Kidney epithelial cell (primary cell): ENCODE results near the gene LENG8. TPM values are rescaled to one million over a fixed set of nuclear protein-coding genes. Genes with fewer than 3 reads are reported as not detected.
"Not testable (repeated sequence)": the region's sequence is repeated elsewhere in the genome, so short reads cannot be mapped to it uniquely, and the experiment has no call there.

Source experiments
- DNase-seq: peaks from one replicate; pipeline ENCODE4 v3.0.0-alpha.2; 2010; ENCODE audit warnings: low read depth
- H3K27me3 ChIP-seq: 2 replicates; pipeline ENCODE4 v1.6.0; 2011; ENCODE audit warnings: low read length; ENCODE audit not compliant: control insufficient read depth, insufficient read depth
- H3K36me3 ChIP-seq: 2 replicates; pipeline ENCODE4 v1.5.1; 2011; ENCODE audit warnings: low read length; ENCODE audit not compliant: control insufficient read depth, insufficient read depth
- H3K4me3 ChIP-seq: 2 replicates; pipeline ENCODE4 v1.5.1; 2011; ENCODE audit warnings: low read depth, mild to moderate bottlenecking, control low read depth, low read length
- total RNA-seq: library from RNA; depleted of rRNA; stranded (reverse); fragments of >200 nt; gene quantifications from 2 replicates; pipeline ENCODE4 v1.2.3, GENCODE V29; 2015
- TF ChIP-seq, protein P1 (sequence below): IDR thresholded peaks from 2 replicates; pipeline ENCODE4 v1.5.1; 2011; ENCODE audit warnings: mild to moderate bottlenecking, moderate library complexity, low read length, control low read depth, inconsistent platforms; ENCODE audit not compliant: insufficient read depth, poor library complexity, severe bottlenecking

Gene LENG8
- total RNA-seq, 1 donor from 2014 or later, result 61.3 TPM

DNA sequence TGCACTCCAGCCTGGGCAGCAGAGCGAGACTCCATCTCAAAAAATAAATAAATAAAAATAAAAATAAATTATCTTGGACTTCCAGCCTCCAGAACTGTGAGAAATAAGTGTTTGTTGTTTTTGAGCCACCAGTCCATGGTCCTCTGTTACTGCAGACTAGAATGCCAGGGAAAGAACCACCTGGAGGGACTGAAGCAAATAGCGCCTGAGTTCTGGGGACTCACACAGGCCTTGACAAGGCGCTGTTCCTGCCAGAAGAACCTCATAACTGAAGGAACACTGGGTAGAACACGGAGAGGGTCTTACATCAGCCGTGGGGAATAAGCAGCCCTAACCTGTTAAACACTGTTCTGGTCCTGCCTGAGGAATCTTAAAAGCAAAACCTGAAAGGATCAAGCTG, 8.4 kb upstream of the LENG8 start:
- Histone ChIP-seq H3K27me3 (no peaks in the 10 kb centered on the region), H3K4me3 (no peak overlapping the region), H3K36me3 (no peaks in the 10 kb centered on the region)
- TF ChIP-seq, protein P1, sequence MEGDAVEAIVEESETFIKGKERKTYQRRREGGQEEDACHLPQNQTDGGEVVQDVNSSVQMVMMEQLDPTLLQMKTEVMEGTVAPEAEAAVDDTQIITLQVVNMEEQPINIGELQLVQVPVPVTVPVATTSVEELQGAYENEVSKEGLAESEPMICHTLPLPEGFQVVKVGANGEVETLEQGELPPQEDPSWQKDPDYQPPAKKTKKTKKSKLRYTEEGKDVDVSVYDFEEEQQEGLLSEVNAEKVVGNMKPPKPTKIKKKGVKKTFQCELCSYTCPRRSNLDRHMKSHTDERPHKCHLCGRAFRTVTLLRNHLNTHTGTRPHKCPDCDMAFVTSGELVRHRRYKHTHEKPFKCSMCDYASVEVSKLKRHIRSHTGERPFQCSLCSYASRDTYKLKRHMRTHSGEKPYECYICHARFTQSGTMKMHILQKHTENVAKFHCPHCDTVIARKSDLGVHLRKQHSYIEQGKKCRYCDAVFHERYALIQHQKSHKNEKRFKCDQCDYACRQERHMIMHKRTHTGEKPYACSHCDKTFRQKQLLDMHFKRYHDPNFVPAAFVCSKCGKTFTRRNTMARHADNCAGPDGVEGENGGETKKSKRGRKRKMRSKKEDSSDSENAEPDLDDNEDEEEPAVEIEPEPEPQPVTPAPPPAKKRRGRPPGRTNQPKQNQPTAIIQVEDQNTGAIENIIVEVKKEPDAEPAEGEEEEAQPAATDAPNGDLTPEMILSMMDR, result no peak
- DNase-seq, result no peak

DNA sequence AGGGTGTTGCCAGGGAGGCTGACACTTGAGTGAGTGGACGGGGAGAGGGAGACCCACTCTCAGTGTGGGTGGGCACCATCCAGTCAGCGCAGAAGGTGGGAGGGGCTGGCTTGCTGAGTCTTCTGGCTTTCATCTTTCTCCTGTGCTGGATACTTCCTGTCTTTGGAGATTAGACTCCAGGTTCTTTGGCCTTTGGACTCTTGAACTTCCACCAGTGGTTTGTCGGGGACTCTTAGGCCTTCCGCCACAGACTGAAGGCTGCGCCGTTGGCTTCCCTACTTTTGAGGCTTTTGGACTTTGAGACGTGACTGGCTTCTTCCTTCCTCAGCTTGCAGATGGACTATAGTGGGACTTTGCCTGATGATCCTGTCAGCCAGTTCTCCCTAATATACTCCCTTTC, 4.3 kb upstream of the LENG8 start:
- no peaks in the 10 kb centered on the region for H3K27me3 ChIP-seq
- H3K36me3 ChIP-seq, result peaks cover 1% of the 10 kb centered on the region
- TF ChIP-seq, protein P1, result no peak
- no peak overlapping the region for H3K4me3 ChIP-seq
- no peak for DNase-seq

DNA sequence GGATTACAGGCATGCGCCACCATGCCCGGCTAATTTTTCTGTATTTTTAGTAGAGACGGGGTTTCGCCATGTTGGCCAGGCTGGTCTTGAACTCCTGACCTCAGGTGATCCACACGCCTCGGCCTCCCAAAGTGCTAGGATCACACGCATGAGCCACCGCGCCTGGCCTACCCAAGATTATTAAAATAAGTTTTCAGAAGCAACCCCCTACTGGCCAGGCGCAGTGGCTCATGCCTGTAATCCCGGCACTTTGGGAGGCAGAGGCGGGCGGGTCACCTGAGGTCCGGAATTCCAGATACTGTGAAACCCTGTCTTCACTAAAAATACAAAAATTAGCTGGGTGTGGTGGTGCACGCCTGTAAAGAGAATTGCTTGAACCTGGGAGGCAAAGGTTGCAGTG, 2.6 kb upstream of the LENG8 start:
- not testable (repeated sequence) for H3K36me3 ChIP-seq, H3K27me3 ChIP-seq, DNase-seq, H3K4me3 ChIP-seq

DNA sequence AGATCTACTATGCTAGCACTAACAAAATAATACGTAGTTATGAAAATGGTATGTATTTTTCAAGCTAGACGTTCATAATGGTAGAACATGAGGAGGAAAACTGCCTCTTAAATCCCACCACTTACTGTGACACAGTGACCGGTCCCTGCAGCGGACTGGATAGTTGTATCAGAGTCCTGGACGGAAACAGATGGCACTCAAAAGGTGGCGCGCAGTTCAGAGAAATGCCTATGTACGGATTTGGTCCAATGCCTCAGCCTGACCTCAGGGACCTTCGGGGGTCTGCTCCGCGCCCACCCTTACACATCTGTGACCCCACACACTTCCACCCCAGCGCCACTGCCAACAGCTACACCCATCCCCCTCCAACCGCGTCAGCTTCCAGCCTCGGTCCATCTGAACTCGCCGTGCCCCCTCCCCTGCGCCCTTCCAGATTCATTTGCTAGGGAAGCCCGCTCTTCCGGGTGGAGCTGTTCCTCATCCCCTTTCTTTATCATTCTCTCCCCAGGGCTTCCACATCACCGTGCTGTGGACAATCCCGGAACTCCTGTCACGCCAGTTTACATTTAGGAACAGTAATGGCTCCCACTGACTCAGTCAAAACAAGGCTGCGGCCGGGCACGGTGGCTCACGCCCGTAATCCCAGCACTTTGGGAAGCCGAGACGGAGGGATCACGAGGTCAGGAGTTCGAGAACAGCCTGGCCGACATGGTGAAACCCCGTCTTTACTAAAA, 792 bp upstream of the LENG8 start:
- H3K36me3 ChIP-seq, result peaks cover 6% of the 10 kb centered on the region
- TF ChIP-seq, protein P1, result no peak

DNA sequence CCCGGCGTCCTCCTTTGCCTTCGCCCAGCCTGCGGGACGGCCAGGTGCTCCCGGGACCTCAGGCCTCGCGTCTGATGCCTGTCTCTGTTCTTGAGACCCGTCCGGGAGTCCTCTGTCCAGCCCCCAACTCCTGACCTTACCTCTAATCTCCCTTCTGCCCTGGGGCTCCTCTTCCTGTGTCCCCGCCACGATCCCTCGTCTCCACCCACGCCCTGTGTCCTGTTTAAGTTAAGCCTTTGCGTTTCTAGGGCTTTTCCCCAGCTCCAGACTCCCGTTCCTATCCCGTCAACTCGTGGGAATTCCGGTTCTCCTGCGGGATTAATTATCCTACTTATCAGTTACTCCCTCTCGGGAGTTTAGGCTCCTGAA, 686 bp downstream of the LENG8 start:
- H3K27me3 ChIP-seq, result no peaks in the 10 kb centered on the region
- TF ChIP-seq, protein P1, result no peak
- H3K36me3 ChIP-seq, result peaks cover 8% of the 10 kb centered on the region
- peak overlapping the region; percentile 90 for H3K4me3 ChIP-seq
- no peak for DNase-seq

More for the DNA sequence above, 792 bp upstream of the LENG8 start:
- H3K4me3 ChIP-seq, result peak overlapping the region; percentile 90
- no peak for DNase-seq
- H3K27me3 ChIP-seq, result no peaks in the 10 kb centered on the region

DNA sequence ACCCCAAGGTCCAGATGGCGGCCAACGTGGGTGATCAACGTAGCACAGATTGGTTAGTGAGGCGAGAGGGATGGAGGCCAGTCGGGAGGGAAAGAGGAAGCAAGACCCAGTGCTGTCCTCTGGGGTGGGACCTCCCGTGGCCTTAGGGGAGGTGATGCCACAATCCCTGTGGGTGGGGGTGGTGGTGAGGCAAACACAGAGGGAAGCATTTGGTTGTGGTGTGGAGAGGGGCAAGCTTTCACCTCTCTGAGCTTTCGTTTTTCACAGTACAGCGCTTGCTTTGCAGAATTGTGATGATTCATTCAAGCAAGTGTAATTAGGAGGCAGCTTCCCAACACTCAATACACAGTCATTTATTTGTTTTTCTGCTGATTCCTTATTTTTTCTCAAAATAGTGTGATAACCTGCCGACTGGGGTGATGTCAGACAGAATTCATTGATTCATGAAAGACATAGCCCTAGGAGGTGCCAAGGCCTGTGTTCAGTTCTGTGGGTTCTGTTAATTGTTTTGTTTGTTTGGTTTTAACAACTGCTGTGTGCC, 2.4 kb downstream of the LENG8 start:
- no peak for DNase-seq
- TF ChIP-seq, protein P1, result no peak
- Histone ChIP-seq H3K36me3 (peaks cover 8% of the 10 kb centered on the region), H3K27me3 (no peaks in the 10 kb centered on the region), H3K4me3 (no peak overlapping the region)
